Subcutaneous abdominal adipose tissue (tissue), 5 donors: ENCODE results near the gene DESI1.
"Not testable (repeated sequence)": the region's sequence is repeated elsewhere in the genome, so short reads cannot be mapped to it uniquely, and the experiment has no call there.

Experiments used
- H3K27ac ChIP-seq: one replicate; pipeline ENCODE4 v1.7.0; 2013; ENCODE audit warnings: low read depth, mild to moderate bottlenecking, inconsistent platforms, low read length, moderate library complexity
- H3K27me3 ChIP-seq, 5 donors: one replicate each; pipeline ENCODE4 v1.7.0; 2013; ENCODE audit warnings: low read length in 5 of 5, inconsistent platforms in 1 of 5; ENCODE audit not compliant: control insufficient read depth in 5 of 5, insufficient read depth in 4 of 5
- H3K36me3 ChIP-seq, 5 donors: one replicate each; pipeline ENCODE4 v1.7.0; 2013; ENCODE audit warnings: low read length in 5 of 5; ENCODE audit not compliant: control insufficient read depth in 5 of 5, insufficient read depth in 5 of 5
- H3K4me1 ChIP-seq, 5 donors: one replicate each; pipeline ENCODE4 v1.7.0; 2013; ENCODE audit warnings: low read length in 5 of 5, mild to moderate bottlenecking in 3 of 5, moderate library complexity in 1 of 5; ENCODE audit not compliant: control insufficient read depth in 5 of 5, insufficient read depth in 5 of 5
- H3K4me3 ChIP-seq, 5 donors: one replicate each; pipeline ENCODE4 v1.7.0; 2013; ENCODE audit warnings: low read length in 5 of 5, low read depth in 1 of 5
- H3K9ac ChIP-seq, 5 donors: one replicate each; pipeline ENCODE4 v1.7.0; 2013; ENCODE audit warnings: low read length in 5 of 5, mild to moderate bottlenecking in 4 of 5, moderate library complexity in 3 of 5
- H3K9me3 ChIP-seq, 5 donors: one replicate each; pipeline ENCODE4 v1.7.0; 2013; ENCODE audit warnings: low read length in 5 of 5; ENCODE audit not compliant: control insufficient read depth in 5 of 5
- donor health status: healthy.
- donor health status: healthy.
- donor health status: healthy.
- donor health status: healthy.
- donor health status: healthy.

Gene DESI1

DNA sequence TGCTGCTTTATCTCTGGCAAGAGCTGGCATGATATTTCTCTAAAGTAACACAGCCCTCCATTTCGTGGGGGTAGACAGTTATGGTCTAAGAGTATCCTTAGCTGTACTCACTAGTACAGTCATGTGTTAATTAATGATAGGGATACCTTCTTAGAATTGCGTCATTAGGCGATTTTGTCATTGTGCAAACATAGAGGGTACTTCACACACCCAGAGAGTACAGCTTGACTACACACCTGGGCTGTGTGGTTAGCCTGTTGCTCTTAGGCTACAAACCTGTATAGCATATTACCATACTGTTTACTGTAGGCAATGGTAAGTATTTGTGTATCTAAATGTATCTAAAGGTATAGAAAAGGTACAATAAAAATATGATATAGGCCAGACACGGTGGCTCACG lies 17.3 kb upstream of the DESI1 start:
- Histone ChIP-seq H3K4me1 (no peaks in the 10 kb centered on the region), H3K9me3 (no peaks in the 10 kb centered on the region), H3K27ac (no peak overlapping the region), H3K27me3 (no peaks in the 10 kb centered on the region), H3K4me3 (no peak overlapping the region), H3K9ac (no peak overlapping the region), H3K36me3 (peaks cover 37 to 92% (median 75%) of the 10 kb centered on the region in 5 donors)

DNA sequence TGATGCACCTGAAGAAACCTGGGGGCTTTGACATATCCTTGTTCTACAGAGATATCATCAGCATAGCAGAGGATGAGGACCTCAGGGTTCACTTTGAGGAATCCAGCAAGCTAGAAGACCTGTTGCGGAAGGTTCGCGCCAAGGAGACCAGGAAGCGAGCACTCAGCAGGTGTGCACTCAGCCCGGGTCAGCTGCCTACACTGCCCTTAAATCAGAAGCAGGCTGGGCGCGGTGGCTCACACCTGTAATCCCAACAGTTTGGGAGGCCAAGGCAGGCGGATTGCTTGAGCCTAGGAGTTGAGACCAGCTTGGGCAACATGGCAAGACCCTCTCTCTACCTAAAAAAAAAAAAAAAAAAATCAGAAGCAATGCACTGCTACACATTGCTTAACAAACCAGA lies 16.8 kb upstream of the DESI1 start:
- H3K9ac ChIP-seq, H3K27ac ChIP-seq, H3K27me3 ChIP-seq, H3K9me3 ChIP-seq, H3K4me1 ChIP-seq, H3K4me3 ChIP-seq: not testable (repeated sequence)
- H3K36me3 ChIP-seq = peaks cover 34 to 88% (median 72%) of the 10 kb centered on the region in 5 donors

GRCh38 chr22:41636467-41636866 lies 15.6 kb upstream of the DESI1 start:
- Histone ChIP-seq H3K36me3 (peaks cover 26 to 85% (median 67%) of the 10 kb centered on the region in 5 donors), H3K27ac (no peak overlapping the region)

DNA sequence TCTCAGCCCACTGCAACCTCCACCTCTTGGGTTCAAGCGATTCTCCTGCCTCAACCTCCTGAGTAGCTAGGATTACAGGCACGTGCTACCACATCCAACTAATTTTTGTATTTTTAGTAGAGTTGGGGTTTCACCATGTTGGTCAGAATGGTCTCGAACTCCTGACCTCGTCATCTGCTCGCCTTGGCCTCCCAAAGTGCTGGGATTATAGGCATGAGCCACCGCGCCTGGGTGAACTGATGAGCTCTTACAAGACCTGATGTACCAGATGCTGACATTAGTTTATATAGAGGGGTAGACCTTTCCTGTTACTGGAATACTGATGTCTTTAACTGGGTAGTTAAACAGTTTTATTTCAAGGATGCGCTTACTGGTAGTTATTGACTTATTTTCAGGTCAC lies 13.8 kb upstream of the DESI1 start:
- Histone ChIP-seq H3K9ac (peak overlapping the region in 1 of 5 donors; percentile 13), H3K36me3 (peaks cover 22 to 77% (median 61%) of the 10 kb centered on the region in 5 donors)
- H3K9me3 ChIP-seq, H3K27me3 ChIP-seq, H3K27ac ChIP-seq, H3K4me1 ChIP-seq, H3K4me3 ChIP-seq: not testable (repeated sequence)

More at GRCh38 chr22:41636467-41636866, 15.6 kb upstream of the DESI1 start:
- no peak overlapping the region for H3K9ac ChIP-seq
- H3K9me3 ChIP-seq = no peaks in the 10 kb centered on the region
- H3K27me3 ChIP-seq = no peaks in the 10 kb centered on the region
- no peak overlapping the region for H3K4me3 ChIP-seq
- H3K4me1 ChIP-seq = no peaks in the 10 kb centered on the region

DNA sequence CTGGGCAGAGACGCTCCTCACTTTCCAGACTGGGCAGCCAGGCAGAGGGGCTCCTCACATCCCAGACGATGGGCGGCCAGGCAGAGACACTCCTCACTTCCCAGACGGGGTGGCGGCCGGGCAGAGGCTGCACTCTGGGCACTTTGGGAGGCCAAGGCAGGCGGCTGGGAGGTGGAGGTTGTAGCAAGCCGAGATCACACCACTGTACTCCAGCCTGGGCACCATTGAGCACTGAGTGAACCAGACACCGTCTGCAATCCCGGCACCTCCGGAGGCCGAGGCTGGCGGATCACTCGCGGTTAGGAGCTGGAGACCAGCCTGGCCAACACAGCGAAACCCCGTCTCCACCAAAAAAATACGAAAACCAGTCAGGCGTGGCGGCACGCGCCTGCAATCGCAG lies 10.8 kb upstream of the DESI1 start:
- not testable (repeated sequence) for H3K9me3 ChIP-seq, H3K4me3 ChIP-seq, H3K9ac ChIP-seq, H3K27me3 ChIP-seq, H3K27ac ChIP-seq, H3K4me1 ChIP-seq
- peaks cover 18 to 77% (median 62%) of the 10 kb centered on the region in 5 donors for H3K36me3 ChIP-seq

DNA sequence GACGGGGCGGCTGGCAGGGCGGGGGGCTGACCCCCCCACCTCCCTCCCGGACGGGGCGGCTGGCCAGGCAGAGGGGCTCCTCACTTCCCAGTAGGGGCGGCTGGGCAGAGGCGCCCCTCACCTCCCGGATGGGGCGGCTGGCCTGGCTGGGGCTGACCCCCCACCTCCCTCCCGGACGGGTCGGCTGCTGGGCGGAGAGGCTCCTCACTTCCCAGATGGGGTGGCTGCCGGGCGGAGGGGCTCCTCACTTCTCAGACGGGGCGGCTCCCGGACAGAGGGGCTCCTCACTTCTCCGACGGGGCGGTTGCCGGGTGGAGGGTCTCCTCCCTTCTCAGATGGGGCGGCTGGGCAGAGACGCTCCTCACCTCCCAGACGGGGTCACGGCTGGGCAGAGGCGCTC lies 10.3 kb upstream of the DESI1 start:
- H3K4me1 ChIP-seq, H3K27me3 ChIP-seq, H3K4me3 ChIP-seq, H3K9ac ChIP-seq, H3K27ac ChIP-seq, H3K9me3 ChIP-seq: not testable (repeated sequence)
- peaks cover 16 to 75% (median 57%) of the 10 kb centered on the region in 5 donors for H3K36me3 ChIP-seq

DNA sequence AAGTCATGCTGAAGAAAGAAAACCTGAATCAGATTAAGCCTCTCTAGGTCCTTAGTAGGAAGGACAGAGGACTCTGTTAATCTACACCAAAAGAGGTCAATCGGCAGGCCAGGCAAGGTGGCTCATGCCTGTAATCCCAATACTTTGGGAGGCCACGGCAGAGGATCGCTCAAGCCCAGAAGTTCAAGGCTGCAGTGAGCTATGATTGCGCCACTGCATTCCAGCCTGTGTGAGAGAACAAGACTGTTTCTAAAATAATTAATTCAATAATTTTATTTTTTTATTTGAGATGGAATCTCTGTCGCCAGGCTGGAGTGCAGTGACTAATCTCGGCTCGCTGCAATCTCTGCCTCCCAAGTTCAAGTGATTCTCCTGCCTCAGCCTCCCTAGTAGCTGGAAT lies 4.7 kb upstream of the DESI1 start:
- Histone ChIP-seq H3K9me3 (no peaks in the 10 kb centered on the region), H3K4me1 (peaks cover 5 to 11% (median 9%) of the 10 kb centered on the region in 5 donors), H3K27ac (no peak overlapping the region), H3K27me3 (no peaks in the 10 kb centered on the region), H3K4me3 (no peak overlapping the region), H3K9ac (no peak overlapping the region), H3K36me3 (peaks cover 6 to 69% (median 43%) of the 10 kb centered on the region in 5 donors)

DNA sequence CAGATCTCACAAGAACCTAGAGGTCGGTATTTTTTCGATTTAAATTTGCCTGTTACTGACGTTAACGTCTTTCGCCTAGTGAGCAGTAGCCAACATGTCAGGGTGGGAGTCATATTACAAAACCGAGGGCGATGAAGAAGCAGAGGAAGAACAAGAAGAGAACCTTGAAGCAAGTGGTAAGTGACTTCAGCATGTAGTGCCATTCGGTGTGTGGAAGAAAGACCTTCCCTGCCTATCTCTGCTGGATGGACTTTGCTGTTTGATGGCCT lies 1.0 kb upstream of the DESI1 start:
- Histone ChIP-seq H3K36me3 (peaks cover 0 to 35% (median 18%) of the 10 kb centered on the region in 5 donors), H3K4me3 (peak overlapping the region; percentile 85 to 96 (median 89)), H3K27me3 (no peaks in the 10 kb centered on the region), H3K9me3 (no peaks in the 10 kb centered on the region), H3K9ac (peak overlapping the region; percentile 74 to 100 (median 88)), H3K4me1 (peaks cover 5 to 25% (median 23%) of the 10 kb centered on the region in 5 donors), H3K27ac (peak overlapping the region; percentile 99)

- Histone ChIP-seq H3K27ac (peak within 1 kb of the TSS; percentile 99), H3K9me3 (no peaks in the 10 kb centered on the region), H3K9ac (peak within 1 kb of the TSS; percentile 84 to 100 (median 95)), H3K4me3 (peak within 1 kb of the TSS; percentile 85 to 96 (median 89)), H3K27me3 (no peaks in the 10 kb centered on the region), H3K4me1 (peaks cover 5 to 25% (median 23%) of the 10 kb centered on the region in 5 donors), H3K36me3 (peaks cover 0 to 31% (median 18%) of the 10 kb centered on the region in 5 donors)
Measured at GRCh38 chr22:41621099-41621910, 462 bp upstream of the DESI1 start, which contains the start of gene XRCC6. Gene XRCC6, plus strand, starts transcription at chr22:41621295. Its CDS starts 710 bp downstream, at chr22:41622005.

DNA sequence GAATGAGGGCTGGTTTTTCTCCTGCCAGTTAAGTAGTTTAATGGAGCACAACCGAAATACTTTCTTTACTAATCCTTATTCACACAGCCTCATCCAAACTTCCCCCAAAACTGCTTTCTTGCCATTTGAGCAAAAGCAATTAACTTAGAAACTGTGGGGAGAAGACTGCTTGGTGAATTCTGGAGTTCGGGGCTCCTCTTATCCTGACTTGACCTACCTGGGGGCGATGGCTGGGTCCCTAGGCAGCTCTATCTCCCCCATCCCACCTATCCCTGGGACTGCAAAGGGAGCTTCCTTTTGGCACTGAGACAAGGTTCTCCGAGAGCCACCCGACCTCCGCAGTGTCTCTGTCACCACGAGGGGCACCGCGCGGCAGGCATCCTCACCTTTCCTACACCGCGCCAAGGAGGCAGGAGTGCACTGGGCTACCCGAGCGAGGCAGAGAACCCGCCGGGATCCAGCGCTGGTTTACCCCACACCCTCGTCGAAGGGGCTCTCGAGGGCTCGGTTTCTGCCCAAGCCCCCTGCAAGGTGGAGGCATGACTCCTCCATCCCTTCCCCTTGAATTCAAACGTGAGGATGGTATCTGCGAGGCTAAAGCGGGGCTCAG lies 759 bp downstream of the DESI1 start:
- peak overlapping the region; percentile 82 to 96 (median 84) for H3K9ac ChIP-seq
- peak overlapping the region; percentile 74 to 90 (median 89) for H3K4me3 ChIP-seq
- no peaks in the 10 kb centered on the region for H3K9me3 ChIP-seq
- peaks cover 0 to 18% (median 10%) of the 10 kb centered on the region in 5 donors for H3K36me3 ChIP-seq
- H3K27ac ChIP-seq = peak overlapping the region; percentile 99
- no peaks in the 10 kb centered on the region for H3K27me3 ChIP-seq
- peaks cover 5 to 25% (median 23%) of the 10 kb centered on the region in 5 donors for H3K4me1 ChIP-seq
